ENCODE data around the gene DNAH14. TPM values are rescaled to one million over a fixed set of nuclear protein-coding genes. Genes with fewer than 3 reads are reported as not detected.

Gene DNAH14
- total RNA-seq, 1 experiment from 2014 or later, result 47.0 TPM

DNA sequence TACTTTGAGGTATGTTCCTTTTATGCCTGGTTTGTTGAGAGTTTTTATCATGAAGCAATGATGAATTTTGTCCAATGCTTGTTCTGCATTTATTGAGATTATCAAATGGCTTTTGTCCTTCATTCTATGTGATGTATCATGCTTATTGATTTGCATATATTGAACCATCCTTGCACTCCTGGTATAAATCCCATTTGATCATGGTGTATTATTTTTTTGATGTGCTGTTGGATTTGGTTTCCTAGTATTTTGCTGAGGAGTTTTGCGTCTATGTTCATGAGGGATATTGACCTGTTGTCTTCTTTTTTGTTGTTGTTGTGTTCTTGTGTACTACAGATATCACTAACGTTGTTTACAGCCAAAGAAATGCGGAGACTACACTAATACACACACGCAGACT is 4.1 kb downstream of the DNAH14 start:
- no peak for ATAC-seq
- intact Hi-C loops (cut with micrococcal nuclease; ENCODE audit: unreplicated experiment) (no loop called here), in situ Hi-C loops (cut with HindIII; ENCODE audit: low pct_unique_long_range_greater_than_20kb, low sequenced_read_pairs) (no loop called here)
- H3K27me3 ChIP-seq (ENCODE audit: control insufficient read depth, insufficient read depth, low read length), result no peaks in the 10 kb centered on the region
- peaks cover 45% of the 10 kb centered on the region for H3K9me3 ChIP-seq (ENCODE audit: control insufficient read depth, insufficient read depth, low read depth, low read length)
- no TSS peak for BruUV-seq (replicated peaks)
- no peak for DNase-seq (ENCODE audit: low read depth, low spot score)
- H3K4me3 ChIP-seq (ENCODE audit: low read depth in 2 of 2, low read length in 2 of 2), result no peak overlapping the region
- TF ChIP-seq SIN3A (IDR thresholded peaks at IDR 0.05; ENCODE audit: borderline replicate concordance, insufficient read depth, low read depth, low read length) (no peak), TCF7L2 (IDR thresholded peaks at IDR 0.05; ENCODE audit: low read depth, low read length) (no peak), POLR2AphosphoS5 (IDR thresholded peaks at IDR 0.05; ENCODE audit: low read depth, low read length) (no peak)
- TF ChIP-seq, protein P1, sequence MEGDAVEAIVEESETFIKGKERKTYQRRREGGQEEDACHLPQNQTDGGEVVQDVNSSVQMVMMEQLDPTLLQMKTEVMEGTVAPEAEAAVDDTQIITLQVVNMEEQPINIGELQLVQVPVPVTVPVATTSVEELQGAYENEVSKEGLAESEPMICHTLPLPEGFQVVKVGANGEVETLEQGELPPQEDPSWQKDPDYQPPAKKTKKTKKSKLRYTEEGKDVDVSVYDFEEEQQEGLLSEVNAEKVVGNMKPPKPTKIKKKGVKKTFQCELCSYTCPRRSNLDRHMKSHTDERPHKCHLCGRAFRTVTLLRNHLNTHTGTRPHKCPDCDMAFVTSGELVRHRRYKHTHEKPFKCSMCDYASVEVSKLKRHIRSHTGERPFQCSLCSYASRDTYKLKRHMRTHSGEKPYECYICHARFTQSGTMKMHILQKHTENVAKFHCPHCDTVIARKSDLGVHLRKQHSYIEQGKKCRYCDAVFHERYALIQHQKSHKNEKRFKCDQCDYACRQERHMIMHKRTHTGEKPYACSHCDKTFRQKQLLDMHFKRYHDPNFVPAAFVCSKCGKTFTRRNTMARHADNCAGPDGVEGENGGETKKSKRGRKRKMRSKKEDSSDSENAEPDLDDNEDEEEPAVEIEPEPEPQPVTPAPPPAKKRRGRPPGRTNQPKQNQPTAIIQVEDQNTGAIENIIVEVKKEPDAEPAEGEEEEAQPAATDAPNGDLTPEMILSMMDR (IDR thresholded peaks at IDR 0.05), result no peak
- TF ChIP-seq, protein P2, sequence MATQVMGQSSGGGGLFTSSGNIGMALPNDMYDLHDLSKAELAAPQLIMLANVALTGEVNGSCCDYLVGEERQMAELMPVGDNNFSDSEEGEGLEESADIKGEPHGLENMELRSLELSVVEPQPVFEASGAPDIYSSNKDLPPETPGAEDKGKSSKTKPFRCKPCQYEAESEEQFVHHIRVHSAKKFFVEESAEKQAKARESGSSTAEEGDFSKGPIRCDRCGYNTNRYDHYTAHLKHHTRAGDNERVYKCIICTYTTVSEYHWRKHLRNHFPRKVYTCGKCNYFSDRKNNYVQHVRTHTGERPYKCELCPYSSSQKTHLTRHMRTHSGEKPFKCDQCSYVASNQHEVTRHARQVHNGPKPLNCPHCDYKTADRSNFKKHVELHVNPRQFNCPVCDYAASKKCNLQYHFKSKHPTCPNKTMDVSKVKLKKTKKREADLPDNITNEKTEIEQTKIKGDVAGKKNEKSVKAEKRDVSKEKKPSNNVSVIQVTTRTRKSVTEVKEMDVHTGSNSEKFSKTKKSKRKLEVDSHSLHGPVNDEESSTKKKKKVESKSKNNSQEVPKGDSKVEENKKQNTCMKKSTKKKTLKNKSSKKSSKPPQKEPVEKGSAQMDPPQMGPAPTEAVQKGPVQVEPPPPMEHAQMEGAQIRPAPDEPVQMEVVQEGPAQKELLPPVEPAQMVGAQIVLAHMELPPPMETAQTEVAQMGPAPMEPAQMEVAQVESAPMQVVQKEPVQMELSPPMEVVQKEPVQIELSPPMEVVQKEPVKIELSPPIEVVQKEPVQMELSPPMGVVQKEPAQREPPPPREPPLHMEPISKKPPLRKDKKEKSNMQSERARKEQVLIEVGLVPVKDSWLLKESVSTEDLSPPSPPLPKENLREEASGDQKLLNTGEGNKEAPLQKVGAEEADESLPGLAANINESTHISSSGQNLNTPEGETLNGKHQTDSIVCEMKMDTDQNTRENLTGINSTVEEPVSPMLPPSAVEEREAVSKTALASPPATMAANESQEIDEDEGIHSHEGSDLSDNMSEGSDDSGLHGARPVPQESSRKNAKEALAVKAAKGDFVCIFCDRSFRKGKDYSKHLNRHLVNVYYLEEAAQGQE (IDR thresholded peaks at IDR 0.05; ENCODE audit: insufficient read depth in 1 of 2, low read depth in 2 of 2, low read length in 1 of 2), result no peak
- POLR2A ChIA-PET, result no interaction called here
- CTCF ChIA-PET, result no interaction called here
- H3K4me1 ChIP-seq (ENCODE audit: control insufficient read depth, insufficient read depth, low read length), result no peaks in the 10 kb centered on the region
- no peak overlapping the region for H3K27ac ChIP-seq (ENCODE audit: low read length)
- H3K36me3 ChIP-seq (ENCODE audit: control insufficient read depth, insufficient read depth, low read length), result peaks cover 3% of the 10 kb centered on the region; the same call in 1 of the 2 replicates

DNA sequence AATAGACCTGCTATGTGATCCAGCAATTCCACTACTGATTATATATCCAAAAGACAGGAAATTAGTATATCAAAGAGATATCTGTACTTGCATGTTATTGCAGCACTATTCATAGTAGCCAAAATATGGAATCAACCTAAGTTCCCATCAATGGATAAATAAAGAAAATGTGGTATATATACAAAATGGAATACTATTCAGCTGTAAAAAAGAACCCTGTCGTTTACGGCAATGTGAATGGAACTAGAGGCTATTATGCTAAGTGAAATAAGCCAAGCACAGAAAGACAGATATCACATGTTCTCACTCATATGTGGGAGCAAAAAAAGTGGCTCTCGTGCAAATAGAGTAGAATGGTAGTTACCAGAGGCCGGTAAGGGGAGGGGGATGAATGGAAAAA is 9.2 kb downstream of the DNAH14 start:
- no TSS peak for BruUV-seq (replicated peaks)
- no peaks in the 10 kb centered on the region for H3K36me3 ChIP-seq (ENCODE audit: control insufficient read depth, insufficient read depth, low read length)
- no peaks in the 10 kb centered on the region for H3K27me3 ChIP-seq (ENCODE audit: control insufficient read depth, insufficient read depth, low read length)
- intact Hi-C loops (cut with micrococcal nuclease; ENCODE audit: unreplicated experiment) (no loop called here), in situ Hi-C loops (cut with HindIII; ENCODE audit: low pct_unique_long_range_greater_than_20kb, low sequenced_read_pairs) (no loop called here)
- no peak for DNase-seq (ENCODE audit: low read depth, low spot score)
- no peak for ATAC-seq
- no peak for TF ChIP-seq TCF7L2 (IDR thresholded peaks at IDR 0.05; ENCODE audit: low read depth, low read length)
- TF ChIP-seq, protein P1 (IDR thresholded peaks at IDR 0.05), result no peak
- H3K27ac ChIP-seq (ENCODE audit: low read length), result no peak overlapping the region
- H3K4me3 ChIP-seq (ENCODE audit: low read depth in 2 of 2, low read length in 2 of 2), result no peak overlapping the region
- ChIA-PET POLR2A (no interaction called here), CTCF (no interaction called here)
- H3K4me1 ChIP-seq (ENCODE audit: control insufficient read depth, insufficient read depth, low read length), result no peaks in the 10 kb centered on the region
- peaks cover 38% of the 10 kb centered on the region for H3K9me3 ChIP-seq (ENCODE audit: control insufficient read depth, insufficient read depth, low read depth, low read length)

Measured in Panc1 (cell line).